Activated T-cell treated with anti-CD3 and anti-CD28 coated beads, Interleukin-2, amount 50 U/mL, for 4 hours (primary cell): ENCODE results near the gene KRTAP10-1. TPM values are rescaled to one million over a fixed set of nuclear protein-coding genes. Genes with fewer than 3 reads are reported as not detected.
"Not testable (repeated sequence)": the region's sequence is repeated elsewhere in the genome, so short reads cannot be mapped to it uniquely, and the experiment has no call there.

Source experiments
- ATAC-seq, 2 donors: fragments of 200-7000 bp; cut with Tn5 transposase; one replicate each; pipeline ENCODE4 v1.10.0; 2021
- DNase-seq: peaks from one replicate; pipeline ENCODE4 v3.0.0-alpha.2; 2020
- H3K27me3 Mint-ChIP-seq: one replicate; pipeline ENCODE4 v1.8.0; 2021; ENCODE audit warnings: low read depth, mixed read lengths
- H3K36me3 Mint-ChIP-seq: one replicate; pipeline ENCODE4 v1.8.0; 2022; ENCODE audit warnings: mixed read lengths; ENCODE audit not compliant: insufficient read depth
- H3K4me1 Mint-ChIP-seq: one replicate; pipeline ENCODE4 v1.8.0; 2021; ENCODE audit warnings: low read depth, mixed read lengths
- H3K4me3 Mint-ChIP-seq: one replicate; pipeline ENCODE4 v1.8.0; 2021; ENCODE audit warnings: mild to moderate bottlenecking, moderate library complexity, mixed read lengths
- H3K9me3 Mint-ChIP-seq: one replicate; pipeline ENCODE4 v1.8.0; 2021; ENCODE audit warnings: mixed read lengths
- total RNA-seq, 3 donors: library from RNA; stranded (reverse); gene quantifications; one replicate each; pipeline ENCODE4 v1.2.1, GENCODE V29; 2021

Gene KRTAP10-1
- total RNA-seq, 3 donors from 2014 or later: not detected

DNA sequence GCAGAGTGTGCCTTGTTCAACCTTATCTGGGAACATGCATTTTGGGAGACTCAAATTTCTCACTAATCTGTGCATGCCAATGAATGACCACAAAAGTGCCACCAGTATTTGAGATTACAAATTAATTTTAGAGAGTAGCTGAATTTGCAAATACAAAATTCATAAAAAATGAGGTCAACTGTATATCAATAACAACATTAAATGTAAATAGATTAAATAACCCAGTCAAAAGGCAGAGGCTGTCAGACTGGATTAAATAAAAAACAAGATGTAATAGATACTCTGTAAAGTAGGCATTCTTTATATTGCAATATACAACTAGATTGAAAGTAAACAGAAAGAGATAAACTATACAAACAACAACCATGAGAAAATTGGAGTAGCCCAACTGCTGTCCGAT lies 24.1 kb upstream of the KRTAP10-1 start:
- peaks cover 38% of the 10 kb centered on the region for H3K9me3 Mint-ChIP-seq
- no peak for DNase-seq
- no peak for ATAC-seq
- H3K27me3 Mint-ChIP-seq: no peaks in the 10 kb centered on the region
- H3K4me1 Mint-ChIP-seq: peaks cover 13% of the 10 kb centered on the region
- no peaks in the 10 kb centered on the region for H3K36me3 Mint-ChIP-seq
- no peak overlapping the region for H3K4me3 Mint-ChIP-seq

DNA sequence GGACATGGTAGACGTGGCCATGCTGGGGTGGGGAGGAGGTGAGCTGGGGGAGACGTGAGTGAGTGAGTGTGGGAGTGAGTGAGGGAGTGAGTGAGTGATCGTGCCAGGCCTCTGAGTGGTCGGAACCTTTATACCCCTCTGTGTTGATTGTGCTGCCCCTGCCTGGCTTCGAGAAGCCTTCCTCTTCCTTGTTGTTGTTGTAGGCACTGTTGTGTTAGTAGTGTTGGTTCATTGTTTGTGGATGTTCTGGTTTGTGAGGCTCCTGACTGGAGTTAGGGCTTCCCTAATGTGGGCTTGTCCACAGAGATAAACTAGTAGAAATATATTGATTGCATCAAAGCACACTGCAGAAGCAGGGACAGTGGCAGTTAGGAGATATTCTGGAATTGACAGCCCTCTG lies 18.7 kb upstream of the KRTAP10-1 start, which contains the start of gene KRTAP10-3:
KRTAP10-3 (minus strand) TSS at position 101 of the 400 bp plus-strand sequence; CDS start at position 21, 80 bp downstream.
- no peak for DNase-seq
- H3K9me3 Mint-ChIP-seq: peaks cover 38% of the 10 kb centered on the region
- no peak within 1 kb of the TSS for H3K4me3 Mint-ChIP-seq
- no peaks in the 10 kb centered on the region for H3K4me1 Mint-ChIP-seq
- H3K36me3 Mint-ChIP-seq: no peaks in the 10 kb centered on the region
- no peaks in the 10 kb centered on the region for H3K27me3 Mint-ChIP-seq
- no peak for ATAC-seq

DNA sequence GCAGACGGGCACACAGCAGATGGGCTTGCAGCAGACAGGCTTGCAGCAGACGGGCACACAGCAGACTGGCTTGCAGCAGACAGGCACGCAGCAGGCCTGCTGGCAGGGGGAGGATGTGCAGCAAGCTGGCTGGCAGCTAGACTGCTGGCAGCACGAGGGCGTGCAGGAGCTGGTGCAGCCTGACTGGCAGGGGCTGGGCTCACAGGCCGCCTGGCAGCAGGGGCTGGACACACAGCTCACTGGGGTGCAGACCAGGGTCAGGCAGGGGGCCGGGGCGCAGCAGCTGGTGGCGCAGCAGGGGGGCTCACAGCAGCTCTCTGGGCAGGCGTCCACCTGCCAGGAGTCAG lies 18.3 kb upstream of the KRTAP10-1 start:
- H3K9me3 Mint-ChIP-seq: peaks cover 40% of the 10 kb centered on the region

DNA sequence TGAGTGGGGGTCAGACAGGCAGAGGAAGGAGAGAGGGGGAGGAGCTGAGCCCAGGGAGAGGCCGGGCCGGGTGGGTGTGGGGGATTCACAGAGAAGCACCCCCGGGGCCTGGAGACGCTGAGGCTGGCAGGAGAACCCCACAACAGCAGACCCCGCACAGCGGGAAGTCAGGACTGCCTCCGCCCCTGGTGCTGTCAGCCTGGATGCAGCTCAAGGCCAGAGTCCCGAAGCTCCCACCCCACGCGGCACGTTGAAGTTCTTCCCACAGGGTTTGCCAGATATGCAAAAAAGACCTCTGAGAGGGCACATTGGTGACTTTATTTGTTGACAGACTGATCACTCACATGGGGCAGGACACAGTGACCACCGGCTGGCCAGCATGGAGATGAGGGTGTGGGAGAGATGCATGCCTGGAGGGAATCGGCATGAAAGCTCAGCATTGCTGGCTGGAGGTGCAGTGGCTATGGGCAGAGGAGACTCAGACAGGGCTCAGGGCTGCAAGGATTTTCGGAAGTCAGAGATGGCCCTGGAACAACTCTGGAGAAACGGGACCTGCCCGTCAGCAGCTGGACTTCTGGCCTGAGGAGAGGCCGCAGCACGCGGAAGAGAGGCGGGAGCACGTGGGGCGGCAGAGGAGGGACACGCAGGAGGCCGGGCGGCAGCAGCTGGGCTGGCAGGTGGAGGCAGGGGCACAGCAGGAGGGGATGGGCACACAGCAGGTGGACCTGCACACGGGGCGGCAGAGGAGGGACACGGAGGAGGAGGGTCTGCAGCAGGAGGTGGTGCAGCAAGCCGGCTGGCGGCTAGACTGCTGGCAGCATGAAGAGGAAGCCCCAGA lies 17.7 kb upstream of the KRTAP10-1 start:
- ATAC-seq: no peak
- Mint-ChIP-seq H3K4me3 (no peak overlapping the region), H3K27me3 (no peaks in the 10 kb centered on the region), H3K9me3 (peaks cover 38% of the 10 kb centered on the region), H3K4me1 (no peaks in the 10 kb centered on the region), H3K36me3 (peaks cover 3% of the 10 kb centered on the region)
- no peak for DNase-seq

More for the DNA sequence above, 18.3 kb upstream of the KRTAP10-1 start:
- not testable (repeated sequence) for H3K27me3 Mint-ChIP-seq, H3K4me1 Mint-ChIP-seq, H3K36me3 Mint-ChIP-seq, ATAC-seq, H3K4me3 Mint-ChIP-seq, DNase-seq

DNA sequence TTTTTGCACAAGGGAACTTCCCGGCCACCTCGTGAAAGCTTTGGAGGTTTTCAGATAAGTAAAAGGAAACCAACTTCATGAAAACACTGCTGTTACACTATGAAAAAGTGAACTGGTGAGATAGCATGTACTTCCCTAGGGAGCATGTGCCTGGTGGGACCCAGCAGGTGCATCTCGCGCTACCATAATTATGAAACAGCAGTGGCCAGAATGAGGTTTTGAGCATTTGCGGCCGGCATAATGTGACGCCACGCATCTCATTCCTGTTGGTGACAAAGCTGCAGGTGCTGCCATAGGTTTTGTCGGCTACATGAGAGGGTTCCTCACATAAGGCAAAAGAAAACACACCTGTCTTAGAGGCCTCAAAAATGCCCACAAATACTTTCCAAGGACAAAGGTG lies 16.9 kb upstream of the KRTAP10-1 start:
- ATAC-seq (no peak), DNase-seq (no peak)
- H3K9me3 Mint-ChIP-seq: peaks cover 30% of the 10 kb centered on the region
- no peak overlapping the region for H3K4me3 Mint-ChIP-seq
- no peaks in the 10 kb centered on the region for H3K4me1 Mint-ChIP-seq
- no peaks in the 10 kb centered on the region for H3K27me3 Mint-ChIP-seq
- H3K36me3 Mint-ChIP-seq: peaks cover 3% of the 10 kb centered on the region

DNA sequence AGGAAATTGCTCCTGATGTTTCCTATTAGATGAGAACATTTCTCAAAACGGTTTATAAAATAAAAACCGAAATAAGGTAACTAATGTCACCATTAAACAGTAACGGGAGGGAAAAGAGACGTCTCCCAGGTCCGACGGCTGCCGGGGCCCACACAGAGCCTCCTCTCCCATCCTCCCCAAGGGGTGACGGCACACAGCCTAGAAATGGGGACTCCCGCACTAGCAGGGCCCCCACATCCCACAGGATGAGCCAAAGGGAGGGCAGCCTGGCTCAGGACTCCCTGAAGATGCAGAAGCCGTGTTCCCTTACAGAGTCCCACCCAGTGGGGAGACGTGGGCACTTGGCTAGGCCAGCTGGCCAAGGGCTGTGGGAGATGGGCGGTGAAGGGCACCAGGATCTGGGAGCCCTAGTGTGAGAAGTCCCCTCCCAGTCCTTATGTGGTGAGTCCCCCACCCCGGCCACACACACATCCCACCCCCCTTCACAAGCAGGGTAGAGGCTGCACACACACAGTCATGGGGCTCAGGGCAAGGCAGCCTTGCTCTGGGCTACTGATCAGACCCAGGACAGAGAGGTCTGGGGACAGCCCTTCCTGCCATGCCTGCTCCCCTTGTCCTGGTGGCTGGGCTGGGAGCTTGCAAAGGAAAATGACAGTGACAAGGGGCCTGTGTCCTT lies 15.3 kb upstream of the KRTAP10-1 start:
- no peak overlapping the region for H3K4me3 Mint-ChIP-seq
- peaks cover 14% of the 10 kb centered on the region for H3K9me3 Mint-ChIP-seq
- ATAC-seq (no peak), DNase-seq (no peak)
- no peaks in the 10 kb centered on the region for H3K27me3 Mint-ChIP-seq
- peaks cover 3% of the 10 kb centered on the region for H3K36me3 Mint-ChIP-seq
- no peaks in the 10 kb centered on the region for H3K4me1 Mint-ChIP-seq

DNA sequence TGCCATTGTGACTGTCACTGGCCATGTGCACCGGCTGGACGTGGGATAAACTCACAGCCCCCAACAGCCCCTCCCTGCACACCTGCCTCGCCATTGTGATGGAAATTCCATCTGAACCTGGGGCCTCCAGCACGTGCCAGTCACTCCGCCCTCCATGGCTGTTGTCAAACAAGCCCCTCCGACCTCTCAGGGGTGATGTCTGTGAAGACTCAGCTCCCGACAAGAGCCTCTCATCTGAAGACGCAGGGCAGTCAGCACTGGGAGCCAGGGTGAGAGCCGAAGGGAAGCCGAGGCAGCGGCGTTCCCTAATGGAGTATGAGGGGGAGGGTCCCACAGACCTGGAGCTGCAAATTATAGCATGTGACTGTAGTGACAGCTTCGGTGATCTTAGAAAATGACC lies 12.7 kb upstream of the KRTAP10-1 start:
- H3K4me3 Mint-ChIP-seq: no peak overlapping the region
- peaks cover 5% of the 10 kb centered on the region for H3K36me3 Mint-ChIP-seq
- no peak for ATAC-seq
- H3K4me1 Mint-ChIP-seq: peaks cover 14% of the 10 kb centered on the region
- DNase-seq: no peak
- no peaks in the 10 kb centered on the region for H3K27me3 Mint-ChIP-seq
- H3K9me3 Mint-ChIP-seq: peaks cover 9% of the 10 kb centered on the region

DNA sequence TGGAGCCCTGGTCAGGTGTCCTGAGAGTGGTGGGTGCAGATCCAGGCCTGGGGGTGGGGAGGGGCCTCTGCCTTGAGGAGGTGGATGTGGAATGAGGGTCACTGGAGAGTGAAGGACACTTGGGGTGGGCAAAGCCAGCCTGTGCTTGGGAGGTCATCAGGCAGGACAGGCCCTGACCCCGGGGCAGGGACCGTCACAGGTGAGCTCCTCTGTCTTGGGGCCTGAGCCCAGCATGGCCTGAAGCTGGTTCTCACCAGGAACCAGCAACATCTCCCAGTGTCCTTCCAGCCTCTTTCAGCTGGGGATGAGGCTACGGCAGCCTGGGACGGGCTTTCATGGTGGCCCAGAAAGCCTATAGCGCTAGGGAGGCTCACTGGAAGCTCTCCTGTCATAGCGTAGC lies 12.1 kb upstream of the KRTAP10-1 start:
- no peak for ATAC-seq
- Mint-ChIP-seq H3K9me3 (peaks cover 14% of the 10 kb centered on the region), H3K4me3 (no peak overlapping the region), H3K27me3 (no peaks in the 10 kb centered on the region), H3K4me1 (peaks cover 20% of the 10 kb centered on the region), H3K36me3 (peaks cover 9% of the 10 kb centered on the region)
- DNase-seq: no peak

DNA sequence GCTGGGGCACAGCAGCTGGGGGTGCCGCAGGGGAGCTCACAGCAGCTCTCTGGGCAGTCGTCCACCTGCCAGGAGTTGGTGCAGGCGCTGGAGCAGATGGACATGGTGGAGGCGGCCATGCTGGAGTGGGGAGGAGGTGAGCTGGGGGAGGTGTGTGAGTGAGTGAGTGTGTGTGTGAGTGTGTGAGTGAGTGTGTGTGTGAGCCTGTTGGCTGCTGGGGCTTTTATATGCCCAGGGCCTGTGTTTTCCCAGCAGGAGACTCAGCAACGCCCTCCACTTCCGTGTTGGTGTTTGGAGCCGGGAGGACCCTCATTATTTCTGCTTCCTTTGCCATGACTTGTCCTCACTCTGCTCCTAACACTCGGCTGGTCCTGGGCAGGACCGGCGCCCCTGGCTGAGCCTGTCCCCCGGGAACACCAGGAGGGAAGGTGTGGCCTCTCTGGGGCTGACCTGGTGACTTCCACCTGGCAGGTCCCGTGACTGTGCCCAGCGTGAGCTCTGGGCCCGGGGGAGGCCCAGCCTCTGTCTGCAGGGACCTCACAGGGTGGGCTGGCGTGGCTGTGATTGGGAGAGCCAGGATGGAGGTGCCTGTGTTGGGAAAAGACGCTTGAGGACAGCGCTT lies 11.5 kb upstream of the KRTAP10-1 start, which contains the start of gene KRTAP10-2:
KRTAP10-2 (minus strand) TSS at position 166 of the 622 bp plus-strand sequence; CDS start at position 119, 47 bp downstream.
- peaks cover 16% of the 10 kb centered on the region for H3K36me3 Mint-ChIP-seq
- peaks cover 21% of the 10 kb centered on the region for H3K9me3 Mint-ChIP-seq
- ATAC-seq (no peak), DNase-seq (no peak)
- peaks cover 23% of the 10 kb centered on the region for H3K4me1 Mint-ChIP-seq
- H3K27me3 Mint-ChIP-seq: no peaks in the 10 kb centered on the region
- H3K4me3 Mint-ChIP-seq: no peak within 1 kb of the TSS

DNA sequence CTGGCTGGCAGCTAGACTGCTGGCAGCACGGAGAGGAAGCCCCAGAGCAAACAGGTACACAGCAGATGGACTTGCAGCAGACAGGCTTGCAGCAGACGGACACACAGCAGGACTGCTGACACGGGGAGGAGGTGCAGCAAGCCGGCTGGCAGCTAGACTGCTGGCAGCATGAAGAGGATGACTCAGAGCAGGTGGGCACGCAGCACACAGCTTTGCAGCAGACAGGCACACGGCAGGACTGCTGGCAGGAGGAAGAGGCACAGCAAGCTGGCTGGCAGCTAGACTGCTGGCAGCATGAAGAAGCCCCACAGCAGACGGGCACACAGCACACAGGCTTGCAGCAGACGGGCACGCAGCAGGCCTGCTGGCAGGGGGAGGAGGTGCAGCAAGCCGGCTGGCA lies 10.8 kb upstream of the KRTAP10-1 start:
- peaks cover 21% of the 10 kb centered on the region for H3K9me3 Mint-ChIP-seq
- ATAC-seq: no peak
- H3K36me3 Mint-ChIP-seq: peaks cover 16% of the 10 kb centered on the region
- H3K4me3 Mint-ChIP-seq: no peak overlapping the region
- no peak for DNase-seq
- no peaks in the 10 kb centered on the region for H3K27me3 Mint-ChIP-seq
- H3K4me1 Mint-ChIP-seq: peaks cover 23% of the 10 kb centered on the region

DNA sequence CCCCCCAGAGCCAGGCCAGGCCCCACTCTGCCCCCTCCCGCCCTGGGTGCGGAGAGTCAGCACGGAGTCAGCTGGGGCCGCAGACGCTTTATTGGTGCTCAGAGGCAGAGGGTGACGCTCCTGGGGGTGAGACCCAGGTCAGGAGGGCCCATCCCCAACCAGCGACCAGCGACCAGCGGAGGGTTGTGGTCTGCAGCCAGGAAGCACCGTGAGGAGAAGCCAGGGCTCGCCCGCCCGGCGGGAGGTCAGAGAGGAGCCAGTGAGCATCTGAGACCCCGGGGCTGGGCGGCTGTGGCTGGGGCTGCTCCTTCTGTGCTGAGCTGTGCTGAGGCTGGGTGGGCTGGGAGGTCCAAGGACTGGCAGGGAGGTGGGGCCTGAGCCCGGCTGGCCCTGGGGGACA lies 10.3 kb upstream of the KRTAP10-1 start:
- DNase-seq: not testable (repeated sequence)

DNA sequence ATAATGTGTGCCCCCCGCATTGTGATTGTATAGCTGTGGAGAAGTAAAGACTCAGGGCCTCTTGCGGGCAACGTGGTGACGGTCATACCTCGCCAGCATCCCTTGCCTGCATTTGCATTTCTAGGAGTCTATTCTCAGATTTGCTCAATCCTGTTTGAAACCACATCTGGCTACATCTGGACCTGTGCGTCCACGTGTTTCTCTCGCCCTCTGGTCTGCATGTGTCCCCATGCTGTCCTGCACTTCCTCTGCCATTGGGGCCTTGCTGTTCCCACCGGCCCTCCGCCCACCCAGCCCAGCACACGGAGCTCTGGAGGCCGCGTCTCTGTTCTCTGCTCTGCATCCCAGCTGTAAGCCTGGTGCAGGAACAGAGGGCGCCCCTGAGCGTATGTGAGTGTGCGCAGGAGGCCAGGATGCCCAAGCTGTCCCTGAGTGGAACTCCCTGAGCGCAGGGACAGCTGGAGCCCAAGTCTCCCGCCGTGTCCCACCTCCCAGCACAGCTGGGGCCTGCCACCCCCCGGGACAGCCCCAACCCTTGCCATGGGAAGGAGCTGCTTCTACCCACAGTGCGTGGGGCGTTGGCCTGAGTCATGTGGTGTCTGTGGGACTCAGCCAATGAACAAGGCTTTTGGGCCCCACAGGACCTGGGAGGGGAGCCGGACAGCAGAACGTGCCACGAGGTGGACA lies 9.7 kb upstream of the KRTAP10-1 start:
- Mint-ChIP-seq H3K4me1 (peaks cover 23% of the 10 kb centered on the region), H3K4me3 (no peak overlapping the region), H3K27me3 (no peaks in the 10 kb centered on the region), H3K36me3 (peaks cover 19% of the 10 kb centered on the region), H3K9me3 (peaks cover 26% of the 10 kb centered on the region)
- ATAC-seq (no peak), DNase-seq (no peak)

More for the DNA sequence above, 10.3 kb upstream of the KRTAP10-1 start:
- H3K4me1 Mint-ChIP-seq: peaks cover 23% of the 10 kb centered on the region
- peaks cover 18% of the 10 kb centered on the region for H3K36me3 Mint-ChIP-seq
- ATAC-seq, H3K4me3 Mint-ChIP-seq, H3K27me3 Mint-ChIP-seq: not testable (repeated sequence)
- H3K9me3 Mint-ChIP-seq: peaks cover 26% of the 10 kb centered on the region

DNA sequence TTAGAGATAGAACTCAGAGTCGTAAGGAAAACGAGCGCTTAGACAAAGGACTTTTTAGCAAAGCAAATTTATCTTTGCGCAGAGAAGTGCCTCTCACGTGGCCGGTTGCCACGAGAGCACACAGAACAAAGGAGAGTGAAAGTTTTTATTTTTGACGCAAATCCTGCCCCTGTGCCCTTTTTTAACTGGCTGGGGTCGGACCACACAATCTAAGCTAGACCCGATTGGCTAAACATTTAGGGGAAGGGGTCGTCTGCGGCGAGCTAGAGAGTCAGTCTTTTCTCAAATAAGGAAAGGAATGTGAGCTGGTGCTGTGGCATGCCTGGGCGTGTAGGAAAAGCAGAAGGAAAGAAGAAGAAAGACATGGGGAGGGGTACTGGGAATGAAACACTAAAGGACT lies 8.9 kb upstream of the KRTAP10-1 start:
- ATAC-seq (no peak), DNase-seq (no peak)
- Mint-ChIP-seq H3K27me3 (no peaks in the 10 kb centered on the region), H3K4me1 (peaks cover 23% of the 10 kb centered on the region), H3K9me3 (peaks cover 26% of the 10 kb centered on the region), H3K4me3 (no peak overlapping the region), H3K36me3 (peaks cover 19% of the 10 kb centered on the region)

DNA sequence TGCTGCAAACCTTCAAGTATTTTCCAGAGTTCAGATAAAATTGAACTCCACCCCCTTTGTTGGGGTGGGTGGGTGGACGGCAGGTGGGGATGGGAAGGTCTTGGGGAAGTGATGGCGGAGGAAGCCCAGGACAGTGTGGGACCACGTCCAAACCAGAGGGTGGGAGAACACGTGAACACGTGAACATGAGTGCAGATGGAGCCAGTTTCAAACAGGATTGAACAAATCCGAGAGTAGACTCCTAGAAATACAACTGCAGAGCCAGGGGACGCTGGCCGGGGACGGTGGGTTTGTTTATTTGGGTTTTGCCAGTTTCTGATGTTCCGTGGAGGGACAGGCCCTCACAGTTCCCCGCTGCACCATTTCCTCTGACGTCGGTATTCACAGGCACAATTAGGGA lies 8.4 kb upstream of the KRTAP10-1 start:
- Mint-ChIP-seq H3K4me3 (no peak overlapping the region), H3K9me3 (peaks cover 23% of the 10 kb centered on the region), H3K27me3 (no peaks in the 10 kb centered on the region), H3K4me1 (peaks cover 23% of the 10 kb centered on the region), H3K36me3 (peaks cover 19% of the 10 kb centered on the region)
- no peak for DNase-seq
- no peak for ATAC-seq
